DLD1 (cell line): Measurements from ENCODE around the gene AMDHD1.

Source experiments
- in situ Hi-C: cut with HindIII; loops from 2 replicates; pipeline ENCODE4 v1.10.0; 2017; ENCODE audit warnings: low sequenced_read_pairs

AMDHD1 gene, protein sequence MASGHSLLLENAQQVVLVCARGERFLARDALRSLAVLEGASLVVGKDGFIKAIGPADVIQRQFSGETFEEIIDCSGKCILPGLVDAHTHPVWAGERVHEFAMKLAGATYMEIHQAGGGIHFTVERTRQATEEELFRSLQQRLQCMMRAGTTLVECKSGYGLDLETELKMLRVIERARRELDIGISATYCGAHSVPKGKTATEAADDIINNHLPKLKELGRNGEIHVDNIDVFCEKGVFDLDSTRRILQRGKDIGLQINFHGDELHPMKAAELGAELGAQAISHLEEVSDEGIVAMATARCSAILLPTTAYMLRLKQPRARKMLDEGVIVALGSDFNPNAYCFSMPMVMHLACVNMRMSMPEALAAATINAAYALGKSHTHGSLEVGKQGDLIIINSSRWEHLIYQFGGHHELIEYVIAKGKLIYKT

GRCh38 chr12:95943330-95943842 is at the start of gene AMDHD1:
AMDHD1 (plus strand) TSS chr12:95943331; CDS start chr12:95943399, 68 bp downstream.
- in situ Hi-C loops, result no loop called here

DNA sequence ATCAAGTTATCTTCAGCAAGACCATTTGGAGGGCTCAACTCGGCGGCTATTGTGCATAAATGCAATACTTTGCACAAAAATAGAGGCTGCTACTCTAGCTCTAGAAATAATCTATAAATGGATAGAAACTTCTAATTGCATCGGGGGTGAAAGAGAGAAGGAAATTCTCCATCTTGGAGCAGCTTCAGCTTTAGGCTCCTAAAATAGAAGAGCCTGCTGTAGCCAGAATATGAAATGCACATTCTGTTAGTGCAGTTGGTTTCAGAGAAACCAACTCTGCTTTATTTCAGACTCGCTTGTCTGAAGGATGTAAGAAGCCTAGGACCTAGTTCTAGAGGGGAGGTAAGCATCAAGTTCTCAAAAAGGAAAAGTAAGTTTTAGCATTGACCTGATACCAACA is 46.3 kb upstream of the AMDHD1 start:
- in situ Hi-C loops, result no loop called here

GRCh38 chr12:95898081-95898480 is 45.0 kb upstream of the AMDHD1 start:
- in situ Hi-C loops, result no loop called here

- in situ Hi-C loops, result no loop called here
Observed at GRCh38 chr12:95908573-95908972, 34.6 kb upstream of the AMDHD1 start.

GRCh38 chr12:95909871-95910270 is 33.3 kb upstream of the AMDHD1 start:
- in situ Hi-C loops, result no loop called here

DNA sequence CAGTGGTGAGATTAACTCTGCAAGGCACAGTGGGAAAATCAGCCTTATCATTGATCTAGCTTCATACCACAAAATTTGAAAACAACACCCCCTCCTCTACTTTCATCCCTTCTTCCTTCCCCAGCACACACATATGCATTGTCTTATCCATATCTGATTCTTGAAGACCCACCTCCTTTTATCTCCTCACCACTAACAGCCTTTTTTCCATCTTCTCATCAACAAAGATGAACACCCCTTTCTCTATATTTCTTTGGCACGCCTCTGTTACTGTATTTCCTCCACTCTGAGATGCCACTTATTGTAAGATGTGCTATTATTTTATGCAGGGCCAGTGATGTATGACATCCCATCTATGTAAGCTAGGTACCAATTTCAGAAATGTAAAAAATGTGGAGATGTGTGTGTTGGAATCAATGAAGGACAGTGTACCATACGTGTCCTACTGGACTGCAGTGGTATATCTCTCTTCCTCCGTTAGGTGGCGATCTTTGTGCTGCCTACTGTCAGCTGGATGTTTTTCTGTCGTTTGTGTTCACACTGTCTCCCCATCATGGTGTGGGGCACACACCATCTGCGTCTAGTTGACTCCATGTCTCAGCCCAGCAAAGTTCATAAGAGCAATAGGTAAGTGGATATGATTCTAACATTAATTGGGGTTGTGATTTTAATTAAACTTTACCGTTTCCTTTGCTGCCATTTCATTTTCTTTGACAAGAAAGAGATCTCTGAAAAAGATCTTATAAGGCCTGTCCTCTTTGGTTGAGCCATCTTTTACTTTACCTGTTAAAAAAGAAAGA is 24.7 kb upstream of the AMDHD1 start:
- in situ Hi-C loops, result no loop called here

DNA sequence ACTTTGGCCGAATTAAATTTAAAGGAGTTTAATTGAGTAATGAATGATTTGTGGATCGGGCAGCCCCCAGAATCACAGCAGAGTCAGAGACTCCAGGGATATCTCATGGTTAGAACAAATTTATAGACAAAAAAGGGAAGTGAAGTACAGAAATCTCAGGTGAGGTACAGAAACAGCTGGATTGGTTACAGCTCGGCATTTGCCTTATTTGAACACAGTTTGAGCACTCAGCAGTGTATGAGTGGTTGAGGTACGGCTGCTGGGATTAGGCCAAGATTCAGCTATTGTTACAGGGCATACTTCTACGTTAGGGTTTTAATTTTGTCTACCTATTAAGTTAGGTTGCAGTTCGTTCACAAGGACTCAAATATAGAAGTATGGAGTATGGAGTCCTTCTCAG is 24.0 kb upstream of the AMDHD1 start:
- in situ Hi-C loops, result no loop called here

- in situ Hi-C loops, result no loop called here
Observed at GRCh38 chr12:95922231-95922630, 20.9 kb upstream of the AMDHD1 start.

DNA sequence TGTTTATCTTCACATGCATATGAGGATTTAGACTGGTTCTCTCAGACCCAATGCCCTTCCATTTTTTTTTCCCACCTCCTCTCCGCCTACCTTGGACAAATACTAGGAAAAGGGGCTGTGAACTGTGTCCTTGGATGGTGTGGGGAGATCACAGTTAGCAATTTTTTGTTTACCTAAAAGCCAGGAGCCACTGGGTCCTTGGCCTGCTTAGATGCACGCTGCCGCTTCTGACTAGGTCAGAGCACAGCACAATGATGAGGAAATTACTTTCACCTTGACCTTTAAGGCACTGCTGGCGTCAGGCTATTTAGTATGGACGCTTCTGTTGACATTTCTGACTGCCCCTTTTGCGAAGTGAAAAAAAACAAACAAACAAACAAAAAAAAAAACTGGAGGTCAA is 2.6 kb upstream of the AMDHD1 start:
- in situ Hi-C loops, result no loop called here

DNA sequence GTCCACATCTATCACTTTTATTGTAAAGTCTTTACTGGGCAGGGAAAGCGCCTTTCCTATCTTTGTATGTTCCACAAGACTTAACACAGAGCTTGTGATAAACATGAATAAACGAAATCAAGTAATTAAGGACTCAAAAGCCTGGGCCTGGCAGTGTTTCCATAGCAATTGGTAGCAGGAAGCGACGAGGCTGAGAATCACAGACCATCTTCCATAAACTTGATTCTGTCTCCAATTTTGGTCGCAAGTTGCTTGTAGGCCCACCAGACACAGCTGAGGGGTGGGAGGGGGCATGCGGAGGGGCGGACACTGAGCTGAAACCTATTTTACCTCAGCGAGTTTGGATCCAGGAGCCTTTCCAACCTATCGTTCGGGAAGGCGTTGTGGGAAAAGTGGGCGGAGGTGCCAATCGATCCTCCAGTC is 1.0 kb upstream of the AMDHD1 start:
- in situ Hi-C loops, result no loop called here

DNA sequence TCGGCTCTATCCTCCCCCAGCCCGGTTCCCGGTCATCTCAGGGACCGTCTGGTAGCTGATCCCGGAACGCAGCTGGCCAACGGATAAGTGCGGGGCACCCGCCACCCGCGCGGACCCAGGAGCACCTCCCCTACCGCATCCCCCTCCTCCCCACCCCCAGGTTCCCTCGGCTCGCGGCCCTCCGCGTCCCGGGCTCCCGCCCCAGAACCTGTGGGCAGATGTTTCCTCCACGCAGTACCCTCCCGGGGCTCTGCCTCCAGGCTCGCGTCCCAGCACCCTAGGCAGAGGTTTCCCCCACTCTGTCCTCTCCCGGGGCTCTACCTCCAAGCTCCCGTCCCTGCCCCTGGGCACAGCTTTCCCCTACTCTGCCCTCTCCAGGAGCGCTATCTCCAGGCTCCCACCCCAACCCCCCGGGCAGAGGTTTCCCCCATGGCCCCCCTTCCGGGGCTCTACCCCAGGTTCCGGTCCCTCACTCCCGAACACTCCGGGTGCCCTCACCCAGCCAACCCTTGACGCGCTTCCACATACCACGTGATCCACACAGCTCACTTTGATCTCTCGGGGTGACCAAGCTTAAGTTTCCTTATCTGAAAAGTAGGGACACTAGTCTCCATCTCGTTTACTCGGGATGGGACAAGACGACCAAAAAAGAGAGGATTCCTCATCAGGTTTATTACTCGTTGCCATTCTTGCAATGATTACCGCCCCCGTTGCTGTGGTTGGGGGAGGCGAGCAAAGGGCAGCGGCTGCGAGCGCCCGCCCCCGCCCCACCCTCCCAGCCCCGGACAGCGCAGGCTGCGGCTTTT is 404 bp upstream of the AMDHD1 start, which contains the start of gene CCDC38:
CCDC38 (minus strand) TSS at position 91 of the 806 bp plus-strand sequence. CDS start 6,105 bp downstream, outside the sequence.
- in situ Hi-C loops, result no loop called here

GRCh38 chr12:95944108-95944704 is 1.1 kb downstream of the AMDHD1 start:
- in situ Hi-C loops, result no loop called here

DNA sequence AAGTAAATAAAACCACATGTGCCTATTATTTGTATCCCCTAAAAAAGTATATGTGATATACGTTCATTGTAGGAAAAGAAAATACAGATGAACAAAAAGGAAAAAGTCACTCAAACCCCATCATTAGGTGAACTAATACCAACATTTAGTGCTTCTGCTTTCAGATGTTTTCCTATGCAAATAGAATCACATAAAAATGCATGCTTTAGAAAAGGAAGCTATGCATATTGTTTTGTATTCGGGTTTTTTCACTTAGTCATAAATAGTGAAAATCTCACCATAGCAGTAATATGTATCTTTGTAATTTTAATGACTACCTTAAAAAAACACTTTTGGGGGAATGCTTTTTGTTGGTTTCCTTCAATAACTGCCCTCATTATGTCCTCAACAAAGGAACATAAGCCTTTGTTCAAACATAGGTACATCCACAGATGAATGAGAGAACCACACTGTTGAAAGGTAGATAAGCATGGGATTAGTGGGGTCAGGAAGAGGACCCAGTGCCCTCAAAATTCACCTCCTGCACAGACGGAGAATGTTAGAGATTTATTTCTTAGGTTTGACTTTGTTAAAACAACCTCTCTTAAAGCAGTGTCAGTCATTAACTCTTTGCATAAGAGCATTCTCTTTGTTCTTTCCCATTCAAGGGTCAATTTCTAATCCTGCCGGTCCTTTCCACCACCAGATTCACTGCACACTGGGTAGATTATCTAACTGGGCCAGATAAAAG is 6.5 kb downstream of the AMDHD1 start:
- in situ Hi-C loops, result no loop called here

DNA sequence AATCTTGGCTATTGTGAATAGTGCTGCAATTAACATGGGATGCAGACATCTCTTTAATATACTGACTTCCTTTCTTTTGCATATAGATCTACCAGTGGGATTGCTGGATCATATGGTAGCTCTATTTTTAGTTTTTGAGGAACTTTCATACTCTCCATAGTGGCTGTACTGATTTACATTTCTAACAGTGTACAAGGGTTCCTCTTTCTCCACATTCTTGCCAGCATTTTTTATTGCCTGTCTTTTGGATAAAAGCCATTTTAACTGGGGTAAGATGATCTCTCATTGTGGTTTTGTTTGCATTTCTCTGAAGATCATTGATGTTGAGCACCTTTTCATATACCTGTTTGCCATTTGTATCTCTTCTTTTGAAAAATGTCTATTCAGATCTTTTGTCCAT is 8.4 kb downstream of the AMDHD1 start:
- in situ Hi-C loops, result no loop called here

DNA sequence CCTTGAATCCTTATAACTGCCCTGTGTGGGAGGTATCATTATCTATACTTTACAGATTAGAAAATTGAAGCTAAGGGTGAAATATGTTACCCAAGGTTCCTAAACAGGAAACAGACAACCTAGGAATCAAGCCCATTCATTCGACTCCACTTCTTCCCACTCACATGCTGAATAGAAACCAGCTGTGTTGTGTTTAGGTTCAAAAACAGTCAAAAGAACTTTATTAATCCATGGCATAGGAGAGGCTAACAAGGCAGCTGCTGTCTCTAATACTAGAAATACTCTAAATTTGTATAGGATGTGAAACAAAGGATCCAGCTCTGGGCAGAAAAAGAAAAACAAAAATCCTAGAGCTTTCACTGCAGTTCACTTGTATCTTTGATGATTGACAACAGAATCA is 9.9 kb downstream of the AMDHD1 start:
- in situ Hi-C loops, result no loop called here

GRCh38 chr12:95955549-95956159 is 12.5 kb downstream of the AMDHD1 start:
- in situ Hi-C loops, result no loop called here

DNA sequence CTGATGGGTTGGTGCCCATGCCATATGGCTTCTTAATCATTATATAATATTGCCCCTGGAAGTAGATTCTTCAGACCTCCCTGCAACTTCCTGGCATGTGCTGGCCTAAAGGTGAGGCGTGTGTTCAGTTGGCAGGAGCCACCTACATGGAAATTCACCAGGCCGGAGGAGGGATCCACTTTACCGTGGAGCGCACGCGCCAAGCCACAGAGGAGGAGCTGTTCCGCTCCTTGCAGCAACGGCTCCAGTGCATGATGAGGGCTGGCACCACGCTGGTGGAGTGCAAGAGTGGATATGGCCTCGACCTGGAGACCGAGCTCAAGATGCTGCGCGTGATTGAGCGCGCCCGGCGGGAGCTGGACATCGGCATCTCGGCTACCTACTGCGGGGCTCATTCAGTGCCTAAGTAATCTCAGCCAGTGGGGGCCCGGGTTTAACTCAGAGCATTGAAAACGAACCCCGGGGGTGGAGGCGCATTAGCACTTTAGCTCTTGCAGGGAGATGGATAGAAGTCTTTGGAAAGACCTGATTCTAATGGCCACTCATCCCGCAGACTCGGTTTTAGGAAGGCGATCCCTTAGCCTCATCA is 13.5 kb downstream of the AMDHD1 start:
- in situ Hi-C loops, result no loop called here

- in situ Hi-C loops, result no loop called here
Observed at GRCh38 chr12:95959107-95959506, 16.0 kb downstream of the AMDHD1 start.

GRCh38 chr12:95960241-95960640 is 17.1 kb downstream of the AMDHD1 start:
- in situ Hi-C loops, result no loop called here
